K562 (cell line): ENCODE data around the gene EPHA10. TPM values are rescaled to one million over a fixed set of nuclear protein-coding genes. Genes with fewer than 3 reads are reported as not detected.

Experiments
- BRCA1 ChIP-seq, 2 experiments: fragments of 450-650 bp in 1 of 2; sonication (generic) in 1 of 2; formaldehyde crosslinking in 1 of 2; IDR thresholded peaks; 2 replicates each; pipeline versions ENCODE4 v1.5.0 to v1.6.1; 2017 to 2020; ENCODE audit warnings: mild to moderate bottlenecking in 1 of 2, missing genetic modification reagents in 1 of 2
- CHD2 ChIP-seq: IDR thresholded peaks from 2 replicates; pipeline ENCODE4 v1.6.1; 2011; ENCODE audit warnings: low read depth, low read length
- CTCFL ChIP-seq: IDR thresholded peaks from 2 replicates; pipeline ENCODE4 v1.6.1; 2011; ENCODE audit warnings: borderline replicate concordance, low read depth, mild to moderate bottlenecking, moderate library complexity, low read length; ENCODE audit not compliant: insufficient read depth, poor library complexity, severe bottlenecking
- DEAF1 ChIP-seq: fragments of 450-650 bp; formaldehyde crosslinking; IDR thresholded peaks from 2 replicates; pipeline ENCODE4 v1.4.0; 2020; ENCODE audit warnings: mild to moderate bottlenecking, moderate library complexity
- DIDO1 ChIP-seq: fragments of 450-650 bp; IDR thresholded peaks from 2 replicates; pipeline ENCODE4 v1.6.1; 2016; ENCODE audit warnings: low read depth, missing biosample characterization, missing genetic modification characterization
- FOXM1 ChIP-seq, 2 experiments: fragments of 450-650 bp in 1 of 2; sonication (generic) in 1 of 2; formaldehyde crosslinking in 1 of 2; IDR thresholded peaks; 2 replicates each; pipeline versions ENCODE4 v1.6.1 to v1.9.0; 2017 to 2022; ENCODE audit warnings: low read depth in 2 of 2, mild to moderate bottlenecking in 2 of 2, missing genetic modification reagents in 1 of 2, moderate library complexity in 1 of 2
- HNRNPH1 ChIP-seq: fragments of 200-400 bp; formaldehyde crosslinking; optimal IDR thresholded peaks from 2 replicates; pipeline ENCODE3; 2017; ENCODE audit warnings: low read depth, mild to moderate bottlenecking, low read length, moderate library complexity
- HOMEZ ChIP-seq: fragments of 250-450 bp; sonication (Bioruptor Pico); IDR thresholded peaks from 2 replicates; pipeline ENCODE4 v1.4.0; 2020; ENCODE audit warnings: mild to moderate bottlenecking, moderate library complexity
- JUND ChIP-seq, 2 experiments: IDR thresholded peaks; 2 replicates in 1 of 2; 3 replicates in 1 of 2; pipeline ENCODE4 v1.6.1; 2011; ENCODE audit warnings: borderline replicate concordance in 2 of 2, low read depth in 2 of 2, low read length in 2 of 2, improper control_type of control experiment in 1 of 2, missing biosample characterization in 1 of 2, missing genetic modification characterization in 1 of 2, missing genetic modification reagents in 1 of 2
- KAT8 ChIP-seq: fragments of 450-650 bp; IDR thresholded peaks from 2 replicates; pipeline ENCODE4 v1.6.1; 2016; ENCODE audit warnings: low read depth, mild to moderate bottlenecking
- KLF16 ChIP-seq: IDR thresholded peaks from 2 replicates; pipeline ENCODE4 v1.6.1; 2016; ENCODE audit warnings: antibody characterized with exemption
- MAFK ChIP-seq: IDR thresholded peaks from 2 replicates; pipeline ENCODE4 v1.6.1; 2011; ENCODE audit warnings: low read length, improper control_type of control experiment
- MCM5 ChIP-seq: fragments of 450-650 bp; IDR thresholded peaks from 2 replicates; pipeline ENCODE4 v1.6.1; 2016; ENCODE audit warnings: low read depth
- PATZ1 ChIP-seq: fragments of 250-450 bp; sonication (Bioruptor Pico); IDR thresholded peaks from 2 replicates; pipeline ENCODE4 v1.5.0; 2020; ENCODE audit warnings: mild to moderate bottlenecking, borderline replicate concordance
- RB1 ChIP-seq: fragments of 450-650 bp; IDR thresholded peaks from 2 replicates; pipeline ENCODE4 v1.6.1; 2017; ENCODE audit warnings: low read depth, mild to moderate bottlenecking
- RFX7 ChIP-seq: fragments of 250-450 bp; sonication (Bioruptor Pico); IDR thresholded peaks from 2 replicates; pipeline ENCODE4 v1.5.1; 2021; ENCODE audit warnings: mild to moderate bottlenecking
- SNRNP70 ChIP-seq: fragments of 200-400 bp; formaldehyde crosslinking; optimal IDR thresholded peaks from 2 replicates; pipeline ENCODE3; 2017; ENCODE audit warnings: low read depth, low read length
- SRSF3 ChIP-seq: fragments of 200-400 bp; formaldehyde crosslinking; IDR thresholded peaks from 2 replicates; pipeline ENCODE4 v1.6.1; 2016; ENCODE audit warnings: mild to moderate bottlenecking, low read length, moderate library complexity; ENCODE audit not compliant: insufficient read depth
- STAG1 ChIP-seq: sonication (generic); formaldehyde crosslinking; IDR thresholded peaks from 2 replicates; pipeline ENCODE4 v1.5.0; 2020; ENCODE audit warnings: missing genetic modification reagents, borderline replicate concordance
- ZNF124 ChIP-seq: sonication (generic); formaldehyde crosslinking; IDR thresholded peaks from 2 replicates; pipeline ENCODE4 v1.8.1; 2022; ENCODE audit warnings: missing genetic modification reagents
- ZNF24 ChIP-seq: fragments of 450-650 bp; IDR thresholded peaks from 2 replicates; pipeline ENCODE4 v1.6.1; 2016
- polyA plus RNA-seq, 8 experiments: library from polyadenylated mRNA; depleted of rRNA in 4 of 8; stranded (reverse) in 5 of 8; unstranded in 3 of 8; fragments of >200 nt; fragmentation: Nextera tagmentation in 2 of 8; fragmentation: Illumina TruSeq in 1 of 8; extraction: Ambion mirVana in 2 of 8; extraction: Trizol in 1 of 8; gene quantifications; 2 replicates each; pipeline versions ENCODE4 v1.2.1 to v1.2.3, GENCODE V29; 2011 to 2014; ENCODE audit warnings: inconsistent platforms in 1 of 8, missing spikeins in 1 of 8
- total RNA-seq, 7 experiments: library from RNA; depleted of rRNA in 6 of 7; stranded (reverse); fragments of >200 nt in 6 of 7; fragmentation: Illumina TruSeq in 2 of 7; extraction: Trizol in 2 of 7; gene quantifications; 2 replicates each; pipeline versions ENCODE4 v1.2.1 to v1.2.3, GENCODE V29; 2011 to 2021; ENCODE audit warnings: low replicate concordance in 1 of 7

Gene EPHA10
- total and polyA plus RNA-seq, 9 of the 15 experiments (the other 6 are each of a cell fraction or from before 2014, with no cell fraction given): 0.03 TPM; not detected in 8

- no peak for TF ChIP-seq PATZ1
- TF ChIP-seq ZNF124 (CRISPR knock-in tag): no peak
- no peak for TF ChIP-seq MAFK
- no peak for TF ChIP-seq KAT8
- no peak for TF ChIP-seq ZNF24
- no peak for TF ChIP-seq RFX7 (CRISPR knock-in tag)
- TF ChIP-seq HNRNPH1: no peak
- TF ChIP-seq SNRNP70: no peak
- no peak for TF ChIP-seq HOMEZ
- peak; percentile 6 for TF ChIP-seq CTCFL
- peak; percentile 73; the same call in 1 of the 2 replicates for TF ChIP-seq STAG1 (CRISPR knock-in tag)
- 0 out of 2 replicates have a peak, but pooled peaks have one; percentile 20 for TF ChIP-seq KLF16
- TF ChIP-seq JUND (IDR thresholded peaks at IDR 0.05; ENCODE audit: borderline replicate concordance, low read depth, low read length): no peak; the same call in 1 of the 2 replicates
- peak; percentile 46; the same call in 1 of the 3 replicates for TF ChIP-seq JUND (tag; IDR thresholded peaks at IDR 0.05; ENCODE audit: borderline replicate concordance, low read depth, low read length)
- TF ChIP-seq BRCA1 (IDR thresholded peaks at IDR 0.05): no peak
- TF ChIP-seq BRCA1 (CRISPR knock-in tag; IDR thresholded peaks at IDR 0.05): no peak
- 0 out of 2 replicates have a peak, but pooled peaks have one; percentile 14 for TF ChIP-seq RB1
- TF ChIP-seq FOXM1 (IDR thresholded peaks at IDR 0.05; ENCODE audit: low read depth): no peak
- no peak for TF ChIP-seq FOXM1 (CRISPR knock-in tag; IDR thresholded peaks at IDR 0.05; ENCODE audit: low read depth)
- no peak for TF ChIP-seq CHD2
- peak; percentile 81 for TF ChIP-seq DEAF1 (CRISPR knock-in tag)
- TF ChIP-seq SRSF3: no peak
- no peak for TF ChIP-seq DIDO1 (tag)
- no peak for TF ChIP-seq MCM5
Measured at GRCh38 chr1:37682334-37682987, 82.5 kb downstream of the EPHA10 start (continued).
